M059J (cell line): ENCODE measurements around the gene GHITM. TPM values are rescaled to one million over a fixed set of nuclear protein-coding genes. Genes with fewer than 3 reads are reported as not detected.

ENCODE experiments used
- DNase-seq: peaks from one replicate; pipeline ENCODE4 v3.0.0-alpha.2; 2012; ENCODE audit warnings: low read depth
- total RNA-seq: library from RNA; depleted of rRNA; stranded (reverse); fragments of >200 nt; shearing (Covaris generic); gene quantifications from 2 replicates; pipeline ENCODE4 v1.2.3, GENCODE V29; 2014; rRNA removed

GHITM gene
- total RNA-seq, 1 experiment from 2014 or later, result 218 TPM

DNA sequence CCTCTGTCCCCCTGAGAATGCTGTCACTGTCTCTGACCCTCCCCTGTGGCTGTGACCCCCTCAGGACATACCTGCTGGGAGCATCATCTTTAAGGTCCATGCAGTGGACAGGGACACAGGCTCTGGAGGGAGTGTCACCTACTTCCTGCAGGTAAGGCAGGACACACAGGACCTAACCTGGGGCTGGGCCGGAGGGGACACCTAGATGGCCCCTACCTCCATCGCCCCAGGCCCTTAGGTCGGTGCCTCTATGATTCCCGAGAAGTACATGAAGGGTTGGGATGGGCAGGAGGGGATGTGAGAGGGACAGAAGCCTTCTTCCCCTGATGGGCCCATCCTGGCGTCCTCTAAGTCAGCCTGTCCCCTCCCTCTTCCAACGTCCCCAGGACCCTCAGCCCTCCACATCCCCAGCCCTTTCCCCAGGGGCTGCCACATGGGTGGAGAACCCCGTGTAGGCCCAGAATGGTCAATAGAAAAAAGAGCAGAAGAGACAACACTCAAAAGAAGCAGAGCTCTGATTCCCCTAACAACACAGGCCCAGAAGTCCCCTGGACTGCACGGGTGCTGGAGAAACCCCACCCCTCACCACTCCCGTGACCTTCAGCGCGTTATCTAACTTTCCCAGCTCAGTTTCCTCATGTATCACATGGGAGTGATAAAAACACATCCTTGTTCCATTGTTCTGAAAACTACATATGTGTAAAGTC lies 61.4 kb downstream of the GHITM start:
- DNase-seq, result no peak

DNA sequence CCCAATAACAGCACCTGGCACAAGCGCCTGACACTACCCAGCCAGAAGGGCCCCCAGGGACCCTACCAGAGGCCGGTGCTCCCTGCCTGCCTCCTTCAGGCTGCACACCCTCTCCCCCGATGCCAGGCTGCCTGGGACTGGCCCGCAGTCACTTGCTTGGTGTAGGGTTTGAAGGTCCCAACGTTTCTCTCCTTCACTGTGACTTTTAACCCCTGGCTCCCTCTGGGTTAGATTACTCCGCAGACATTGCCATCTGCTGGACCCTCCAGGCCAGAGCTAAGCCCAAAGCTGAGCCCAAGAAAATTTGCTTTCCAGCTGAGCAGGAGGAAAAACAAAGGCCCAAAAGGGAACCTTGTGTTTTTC lies 61.9 kb downstream of the GHITM start:
- DNase-seq, result no peak

DNA sequence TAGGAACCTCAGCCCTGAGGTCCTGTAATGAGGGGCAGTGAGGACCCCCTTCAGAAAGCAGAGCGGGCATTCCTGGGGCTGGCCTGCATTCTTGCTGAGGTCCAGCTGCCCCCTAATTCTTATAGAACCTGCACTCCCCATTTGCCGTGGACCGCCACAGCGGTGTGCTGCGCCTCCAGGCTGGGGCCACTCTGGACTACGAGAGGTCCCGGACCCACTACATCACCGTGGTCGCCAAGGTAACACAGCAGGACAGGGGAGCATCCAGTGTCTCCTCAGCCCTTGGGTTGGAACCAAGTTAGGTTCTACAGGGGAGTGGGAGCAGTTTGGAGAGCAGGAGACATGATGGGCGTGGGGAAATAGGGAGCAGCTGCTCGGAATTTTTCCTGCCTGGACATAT lies 62.4 kb downstream of the GHITM start:
- no peak for DNase-seq

DNA sequence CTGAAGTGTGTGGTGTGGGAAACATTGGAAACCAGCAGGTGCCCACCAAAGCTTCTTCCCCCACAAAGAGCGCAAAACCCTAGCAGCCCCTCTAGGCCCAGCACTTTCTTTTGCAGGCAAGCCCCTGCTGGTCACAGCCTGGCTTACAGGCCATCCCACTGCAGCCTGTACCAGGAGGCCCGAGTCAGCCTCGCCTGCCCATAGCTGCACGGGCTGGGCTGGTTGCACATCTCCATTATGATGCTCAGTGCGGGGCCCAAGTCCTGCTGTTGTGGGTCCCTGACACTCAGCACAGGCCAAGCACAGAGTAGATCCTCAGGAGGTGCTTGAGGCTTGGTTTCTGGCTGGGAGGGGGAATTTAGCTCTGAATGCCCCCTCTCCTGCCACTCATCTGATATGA lies 63.0 kb downstream of the GHITM start:
- DNase-seq, result no peak

Other genes with a start within 250 kb of the GHITM start
- not detected in 2 replicates for gene GPR15LG, start 34.3 kb downstream of the GHITM start, total RNA-seq
- gene CDHR1, start 55.0 kb downstream of the GHITM start, total RNA-seq, result not detected in 2 replicates
- gene LRIT2, start 86.0 kb downstream of the GHITM start, total RNA-seq, result not detected in 2 replicates
- gene LRIT1, start 102.0 kb downstream of the GHITM start, total RNA-seq, result not detected in 2 replicates
- not detected in 2 replicates for gene RGR, start 105.5 kb downstream of the GHITM start, total RNA-seq
- 15.0 and 18.3 TPM in 2 replicates for gene CCSER2, start 189.1 kb downstream of the GHITM start, total RNA-seq